OCI-LY7 (cell line): Measurements from ENCODE around the gene SPINT3. TPM values are rescaled to one million over a fixed set of nuclear protein-coding genes. Genes with fewer than 3 reads are reported as not detected.

ENCODE experiments used
- BruUV-seq: library from RNA; stranded (reverse); fragments of 400-500 nt; replicated peaks from 2 replicates; lab custom pipeline; 2021; lab: Mats Ljungman, UMichigan
- CTCF ChIA-PET: fragments of 300-600 bp; sonication (Branson Sonifier 250); formaldehyde crosslinking; loops from one replicate; lab custom pipeline; 2022; ENCODE audit warnings: antibody characterized with exemption; ENCODE audit not compliant: unreplicated experiment; lab: Charles Lee
- POLR2A ChIA-PET: fragments of 300-600 bp; sonication (Branson Sonifier 250); formaldehyde crosslinking; loops from one replicate; lab custom pipeline; 2022; ENCODE audit warnings: antibody characterized with exemption; lab: Charles Lee
- DNase-seq: peaks from one replicate; pipeline ENCODE4 v3.0.0-alpha.2; 2015; ENCODE audit warnings: low spot score
- H2AFZ ChIP-seq: fragments of 200-600 bp; sonication (generic), shearing (Covaris generic); 2 replicates; pipeline ENCODE4 v1.6.1; 2014; ENCODE audit warnings: mild to moderate bottlenecking, antibody characterized with exemption, low read length, moderate library complexity
- H3K27ac ChIP-seq: fragments of 200-600 bp; sonication (generic); 2 replicates; pipeline ENCODE4 v1.5.1; 2014; ENCODE audit warnings: mixed run types, low read depth, mild to moderate bottlenecking, moderate library complexity, low read length, inconsistent platforms; ENCODE audit not compliant: poor library complexity, severe bottlenecking
- H3K36me3 ChIP-seq: fragments of 200-600 bp; sonication (generic); 2 replicates; pipeline ENCODE4 v1.6.1; 2014; ENCODE audit warnings: mild to moderate bottlenecking, antibody characterized with exemption, low read length, moderate library complexity, mixed read lengths; ENCODE audit not compliant: insufficient read depth
- H3K4me1 ChIP-seq: fragments of 200-600 bp; sonication (generic); 2 replicates; pipeline ENCODE4 v1.5.1; 2014; ENCODE audit warnings: mild to moderate bottlenecking, low read length; ENCODE audit not compliant: insufficient read depth, poor library complexity, severe bottlenecking
- H3K4me2 ChIP-seq: fragments of 200-600 bp; sonication (generic); 2 replicates; pipeline ENCODE4 v1.6.1; 2014; ENCODE audit warnings: mild to moderate bottlenecking, low read length
- H3K4me3 ChIP-seq: fragments of 200-600 bp; sonication (generic); 2 replicates; pipeline ENCODE4 v1.5.1; 2014; ENCODE audit warnings: mild to moderate bottlenecking, low read depth, low read length; ENCODE audit not compliant: poor library complexity, severe bottlenecking
- H3K79me2 ChIP-seq: fragments of 200-600 bp; sonication (generic); 2 replicates; pipeline ENCODE4 v1.6.1; 2016; ENCODE audit warnings: low read depth, mild to moderate bottlenecking, low read length, moderate library complexity, mixed read lengths; ENCODE audit not compliant: insufficient read depth
- H3K9me2 ChIP-seq: fragments of 200-600 bp; sonication (generic); 2 replicates; pipeline ENCODE4 v1.6.1; 2016; ENCODE audit warnings: mild to moderate bottlenecking, low read length, mixed read lengths; ENCODE audit not compliant: insufficient read depth
- H3K9me3 ChIP-seq: fragments of 200-600 bp; sonication (generic); 2 replicates; pipeline ENCODE4 v1.6.1; 2014; ENCODE audit warnings: mild to moderate bottlenecking, mixed run types, low read length, mixed read lengths
- H4K20me1 ChIP-seq: fragments of 200-600 bp; sonication (generic); 2 replicates; pipeline ENCODE4 v1.6.1; 2014; ENCODE audit warnings: mild to moderate bottlenecking, antibody characterized with exemption, low read length, moderate library complexity, mixed read lengths; ENCODE audit not compliant: insufficient read depth
- EZH2phosphoT487 ChIP-seq: fragments of 200-600 bp; sonication (generic); IDR thresholded peaks from 2 replicates; pipeline ENCODE4 v1.6.1; 2018; ENCODE audit warnings: low read depth, borderline replicate concordance, mild to moderate bottlenecking, mixed run types, antibody characterized with exemption, low read length, moderate library complexity, mixed read lengths
- intact Hi-C: fragments of 100-400 bp; cut with micrococcal nuclease; formaldehyde crosslinking; loops from one replicate; pipeline ENCODE4 v1.10.0; 2022; ENCODE audit not compliant: unreplicated experiment
- total RNA-seq, 2 experiments: library from RNA; depleted of rRNA in 1 of 2; stranded (reverse); fragments of >200 nt in 1 of 2; shearing (Covaris generic) in 1 of 2; gene quantifications; 2 replicates each; pipeline ENCODE4 v1.2.3, GENCODE V29; 2014 to 2022
- TF ChIP-seq, protein P1 (sequence below): fragments of 200-600 bp; sonication (generic); conservative IDR thresholded peaks from 2 replicates; pipeline ENCODE4 v1.5.1; 2014; ENCODE audit warnings: mild to moderate bottlenecking, antibody characterized with exemption, low read length, moderate library complexity, mixed read lengths

The SPINT3 gene
- total RNA-seq, 2 experiments from 2014 or later = not detected

DNA sequence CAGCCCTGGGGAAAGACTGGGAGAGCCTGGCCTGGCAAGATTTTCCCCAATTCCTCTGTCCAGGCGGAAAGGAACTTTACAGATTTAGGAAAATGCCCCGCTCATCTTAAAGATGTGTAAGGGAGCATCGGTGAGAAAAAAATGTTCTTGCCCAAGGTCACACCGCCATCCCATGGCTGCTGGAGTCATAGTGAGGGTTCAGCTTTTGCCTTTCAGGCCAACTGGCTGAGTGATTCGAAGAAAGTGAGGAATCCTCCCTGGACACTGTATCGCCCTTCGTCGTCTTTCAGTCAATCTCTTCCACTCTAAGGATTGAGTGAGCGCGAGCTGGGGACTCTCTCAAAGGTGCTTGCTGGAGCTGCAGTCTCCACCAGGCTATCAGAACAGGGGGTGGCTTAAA, 44.5 kb downstream of the SPINT3 start:
- BruUV-seq = no TSS peak
- TF ChIP-seq EZH2phosphoT487 = no peak
- TF ChIP-seq, protein P1, sequence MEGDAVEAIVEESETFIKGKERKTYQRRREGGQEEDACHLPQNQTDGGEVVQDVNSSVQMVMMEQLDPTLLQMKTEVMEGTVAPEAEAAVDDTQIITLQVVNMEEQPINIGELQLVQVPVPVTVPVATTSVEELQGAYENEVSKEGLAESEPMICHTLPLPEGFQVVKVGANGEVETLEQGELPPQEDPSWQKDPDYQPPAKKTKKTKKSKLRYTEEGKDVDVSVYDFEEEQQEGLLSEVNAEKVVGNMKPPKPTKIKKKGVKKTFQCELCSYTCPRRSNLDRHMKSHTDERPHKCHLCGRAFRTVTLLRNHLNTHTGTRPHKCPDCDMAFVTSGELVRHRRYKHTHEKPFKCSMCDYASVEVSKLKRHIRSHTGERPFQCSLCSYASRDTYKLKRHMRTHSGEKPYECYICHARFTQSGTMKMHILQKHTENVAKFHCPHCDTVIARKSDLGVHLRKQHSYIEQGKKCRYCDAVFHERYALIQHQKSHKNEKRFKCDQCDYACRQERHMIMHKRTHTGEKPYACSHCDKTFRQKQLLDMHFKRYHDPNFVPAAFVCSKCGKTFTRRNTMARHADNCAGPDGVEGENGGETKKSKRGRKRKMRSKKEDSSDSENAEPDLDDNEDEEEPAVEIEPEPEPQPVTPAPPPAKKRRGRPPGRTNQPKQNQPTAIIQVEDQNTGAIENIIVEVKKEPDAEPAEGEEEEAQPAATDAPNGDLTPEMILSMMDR = no peak; the same call in 1 of the 2 replicates
- intact Hi-C loops = no loop called here

DNA sequence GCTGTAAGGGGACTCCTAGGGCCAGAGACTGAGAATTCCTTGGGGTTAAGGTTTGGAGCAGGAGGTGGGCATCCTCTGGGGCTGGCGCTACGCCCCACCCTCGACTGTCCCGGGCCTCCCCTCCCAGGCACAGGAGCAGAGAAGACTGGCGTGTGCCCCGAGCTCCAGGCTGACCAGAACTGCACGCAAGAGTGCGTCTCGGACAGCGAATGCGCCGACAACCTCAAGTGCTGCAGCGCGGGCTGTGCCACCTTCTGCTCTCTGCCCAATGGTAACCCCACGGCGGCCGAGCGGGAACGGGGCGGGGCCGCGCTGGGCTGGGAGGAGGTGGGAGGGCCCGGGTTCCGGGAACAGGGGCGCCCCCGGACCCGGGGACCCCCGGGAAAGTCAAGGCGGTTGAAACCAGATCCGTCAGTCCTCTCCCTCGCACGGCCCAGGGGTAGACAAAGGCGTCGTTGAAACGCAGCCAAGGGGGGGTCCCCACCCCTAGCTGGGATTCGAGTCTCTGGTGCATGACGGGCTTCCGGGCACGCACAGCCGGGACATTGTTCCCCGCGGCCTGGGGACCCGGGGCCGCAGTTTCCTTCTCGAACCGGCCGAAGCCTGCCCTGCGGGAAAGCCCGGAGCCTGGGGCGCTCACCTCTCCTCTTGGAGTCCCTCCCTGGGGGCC, 45.0 kb downstream of the SPINT3 start:
- H2AFZ ChIP-seq = no peak overlapping the region
- POLR2A ChIA-PET = interaction anchor here (0.6 kb wide), 1 partner anchor 206 kb away, joined by 3 read pairs; no protein-coding TSS in a partner anchor
- BruUV-seq = no TSS peak

More for the DNA sequence above, 44.5 kb downstream of the SPINT3 start:
- no peaks in the 10 kb centered on the region for H3K9me3 ChIP-seq
- CTCF ChIA-PET = no interaction called here
- H2AFZ ChIP-seq = no peak overlapping the region
- POLR2A ChIA-PET = no interaction called here
- DNase-seq = no peak
- H3K36me3 ChIP-seq = no peaks in the 10 kb centered on the region
- H3K79me2 ChIP-seq = no peaks in the 10 kb centered on the region
- no peak overlapping the region for H3K4me3 ChIP-seq
- no peaks in the 10 kb centered on the region for H3K4me1 ChIP-seq
- H3K27ac ChIP-seq = no peak overlapping the region
- H3K9me2 ChIP-seq = no peaks in the 10 kb centered on the region
- H3K4me2 ChIP-seq = no peak overlapping the region
- H4K20me1 ChIP-seq = no peaks in the 10 kb centered on the region

More for the DNA sequence above, 45.0 kb downstream of the SPINT3 start:
- H3K4me2 ChIP-seq = no peak overlapping the region
- no peak for TF ChIP-seq EZH2phosphoT487
- TF ChIP-seq, protein P1 = no peak
- no peaks in the 10 kb centered on the region for H3K9me3 ChIP-seq
- H4K20me1 ChIP-seq = no peaks in the 10 kb centered on the region
- H3K79me2 ChIP-seq = no peaks in the 10 kb centered on the region
- no peaks in the 10 kb centered on the region for H3K36me3 ChIP-seq
- no peaks in the 10 kb centered on the region for H3K4me1 ChIP-seq
- intact Hi-C loops = no loop called here
- H3K4me3 ChIP-seq = no peak overlapping the region
- CTCF ChIA-PET = no interaction called here
- no peaks in the 10 kb centered on the region for H3K9me2 ChIP-seq
- H3K27ac ChIP-seq = no peak overlapping the region
- no peak for DNase-seq
